CD4-positive, CD25-positive, alpha-beta regulatory T cell (primary cell): Measurements from ENCODE around the gene RTN4RL1. TPM values are rescaled to one million over a fixed set of nuclear protein-coding genes. Genes with fewer than 3 reads are reported as not detected.

Experiments
- ATAC-seq, 2 donors: fragments of 150-1000 bp; cut with Tn5 transposase; one replicate each; pipeline ENCODE4 v1.10.0; 2021; ENCODE audit warnings: low read depth in 2 of 2, moderate number of reproducible peaks in 2 of 2, moderate library complexity in 1 of 2
- DNase-seq, 3 donors: peaks; one replicate each; pipeline versions ENCODE4 v3.0.0 to v3.0.0-alpha.2; 2012 to 2022; ENCODE audit warnings: mixed read lengths in 1 of 3
- H3K27ac ChIP-seq: one replicate; pipeline ENCODE4 v1.7.0; 2013; ENCODE audit warnings: mild to moderate bottlenecking, low read length; ENCODE audit not compliant: insufficient read depth, poor library complexity, severe bottlenecking
- H3K27me3 ChIP-seq: one replicate; pipeline ENCODE4 v1.7.0; 2013; ENCODE audit warnings: low read length; ENCODE audit not compliant: control insufficient read depth, insufficient read depth
- H3K36me3 ChIP-seq: one replicate; pipeline ENCODE4 v1.7.0; 2013; ENCODE audit warnings: mild to moderate bottlenecking, low read length, moderate library complexity; ENCODE audit not compliant: control insufficient read depth, insufficient read depth
- H3K4me1 ChIP-seq: 2 replicates; pipeline ENCODE4 v1.7.0; 2013; ENCODE audit warnings: mild to moderate bottlenecking, low read length; ENCODE audit not compliant: insufficient read depth, control insufficient read depth, poor library complexity, severe bottlenecking
- H3K4me3 ChIP-seq: one replicate; pipeline ENCODE4 v1.7.0; 2013; ENCODE audit warnings: low read depth, mild to moderate bottlenecking, low read length, moderate library complexity
- H3K9me3 ChIP-seq, 2 experiments: 1 replicate in 1 of 2; 2 replicates in 1 of 2; pipeline ENCODE4 v1.7.0; 2013; ENCODE audit warnings: low read length in 2 of 2, mild to moderate bottlenecking in 1 of 2, moderate library complexity in 1 of 2; ENCODE audit not compliant: control insufficient read depth in 2 of 2
- H3K27ac Mint-ChIP-seq, 3 donors: one replicate each; pipeline ENCODE4 v1.8.0; 2020 to 2022; ENCODE audit warnings: mild to moderate bottlenecking in 3 of 3, mixed read lengths in 3 of 3, moderate library complexity in 2 of 3
- H3K27me3 Mint-ChIP-seq: one replicate; pipeline ENCODE4 v1.8.0; 2022; ENCODE audit warnings: mild to moderate bottlenecking, mixed read lengths
- H3K36me3 Mint-ChIP-seq: one replicate; pipeline ENCODE4 v1.8.0; 2020; ENCODE audit warnings: mixed read lengths
- H3K4me1 Mint-ChIP-seq, 4 donors: one replicate each; pipeline ENCODE4 v1.8.0; 2020 to 2022; ENCODE audit warnings: mixed read lengths in 4 of 4, mild to moderate bottlenecking in 1 of 4
- H3K4me3 Mint-ChIP-seq, 4 donors: one replicate each; pipeline ENCODE4 v1.8.0; 2020 to 2022; ENCODE audit warnings: mild to moderate bottlenecking in 4 of 4, mixed read lengths in 4 of 4, moderate library complexity in 3 of 4
- H3K9me3 Mint-ChIP-seq, 7 donors: one replicate each; pipeline ENCODE4 v1.8.0; 2020 to 2022; ENCODE audit warnings: mixed read lengths in 7 of 7, mild to moderate bottlenecking in 3 of 7, moderate library complexity in 2 of 7
- polyA plus RNA-seq, 4 donors: library from polyadenylated mRNA; unstranded; fragments of 300-500 nt; fragmentation: Illumina TruSeq; gene quantifications; one replicate each; pipeline ENCODE4 v1.2.3, GENCODE V29; 2021
- total RNA-seq: library from RNA; stranded (reverse); gene quantifications from one replicate; pipeline ENCODE4 v1.2.3, GENCODE V29; 2022

The RTN4RL1 gene
- total and polyA plus RNA-seq, 5 donors from 2014 or later, result 0.14 to 0.35 (median 0.28) TPM; not detected in 2

GRCh38 chr17:1906662-1907101 is 118.5 kb downstream of the RTN4RL1 start:
- H3K4me3 ChIP-seq, result no peak overlapping the region
- peak overlapping the region in 1 of 4 donors; percentile 54 for H3K4me3 Mint-ChIP-seq
- no peak overlapping the region for H3K27ac ChIP-seq
- H3K9me3 ChIP-seq, result no peaks in the 10 kb centered on the region
- no peaks in the 10 kb centered on the region for H3K36me3 Mint-ChIP-seq
- H3K27ac Mint-ChIP-seq, result no peak overlapping the region
- DNase-seq (no peak), ATAC-seq (no peak)
- peaks cover 12% of the 10 kb centered on the region for H3K4me1 ChIP-seq
- no peaks in the 10 kb centered on the region for H3K36me3 ChIP-seq
- peaks cover 72% of the 10 kb centered on the region for H3K27me3 Mint-ChIP-seq
- peaks cover 0 to 12% (median 4%) of the 10 kb centered on the region in 4 donors for H3K4me1 Mint-ChIP-seq
- H3K9me3 Mint-ChIP-seq, result peaks cover 0 to 1% (median 0%) of the 10 kb centered on the region in 7 donors
- peaks cover 20% of the 10 kb centered on the region for H3K27me3 ChIP-seq

DNA sequence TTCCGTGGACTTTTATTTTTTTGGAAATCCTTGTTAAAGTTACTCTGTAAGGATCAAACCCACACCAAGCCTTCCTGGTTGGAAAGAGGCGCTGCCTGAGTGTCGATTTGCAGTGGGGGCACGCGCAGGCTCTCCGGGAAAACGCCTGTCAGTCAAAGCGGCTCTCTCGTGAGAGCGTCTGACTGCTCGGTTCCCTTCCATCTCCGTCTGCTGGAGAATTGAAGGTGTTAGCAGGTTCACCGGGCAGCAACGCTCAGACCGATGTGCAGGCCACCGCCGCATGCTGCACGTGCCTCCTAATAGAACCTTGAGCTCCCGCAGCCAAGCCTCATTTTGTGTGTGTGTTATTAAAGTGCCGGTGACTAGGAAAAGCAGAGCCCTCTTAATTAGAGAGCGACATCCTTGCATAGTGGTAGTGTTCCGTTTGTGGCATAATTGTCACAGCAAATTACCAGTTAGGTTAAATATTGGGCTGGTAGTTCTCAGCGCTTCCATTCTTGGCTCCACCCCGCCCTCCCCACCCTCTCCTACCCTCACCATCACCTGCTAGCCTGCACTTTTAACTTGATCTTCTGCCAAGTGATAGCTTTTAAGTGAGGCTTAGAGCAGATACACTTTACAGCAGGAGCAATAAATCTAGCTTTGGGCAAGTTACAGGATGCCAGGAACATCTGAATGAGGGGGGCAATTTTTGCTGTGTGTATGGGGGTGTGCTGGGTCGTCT is 119.8 kb downstream of the RTN4RL1 start:
- H3K36me3 Mint-ChIP-seq, result no peaks in the 10 kb centered on the region
- H3K4me3 Mint-ChIP-seq, result no peak overlapping the region
- H3K4me3 ChIP-seq, result no peak overlapping the region
- peaks cover 64% of the 10 kb centered on the region for H3K27me3 Mint-ChIP-seq
- H3K27ac ChIP-seq, result no peak overlapping the region
- no peak for ATAC-seq
- H3K4me1 ChIP-seq, result peaks cover 12% of the 10 kb centered on the region
- peaks cover 0 to 12% (median 4%) of the 10 kb centered on the region in 4 donors for H3K4me1 Mint-ChIP-seq
- no peaks in the 10 kb centered on the region for H3K9me3 ChIP-seq
- H3K27ac Mint-ChIP-seq, result no peak overlapping the region
- DNase-seq, result no peak
- H3K27me3 ChIP-seq, result peaks cover 19% of the 10 kb centered on the region
- H3K36me3 ChIP-seq, result no peaks in the 10 kb centered on the region
- peaks cover 0 to 1% (median 0%) of the 10 kb centered on the region in 7 donors for H3K9me3 Mint-ChIP-seq

- H3K9me3 ChIP-seq, result no peaks in the 10 kb centered on the region
- Mint-ChIP-seq H3K27me3 (peaks cover 56% of the 10 kb centered on the region), H3K4me1 (peaks cover 0 to 12% (median 4%) of the 10 kb centered on the region in 4 donors), H3K9me3 (peaks cover 0 to 1% (median 0%) of the 10 kb centered on the region in 7 donors), H3K36me3 (peaks cover under 1% of the 10 kb centered on the region), H3K4me3 (no peak overlapping the region), H3K27ac (no peak overlapping the region)
- ATAC-seq (no peak), DNase-seq (no peak)
- H3K4me1 ChIP-seq, result peaks cover 12% of the 10 kb centered on the region
- no peaks in the 10 kb centered on the region for H3K36me3 ChIP-seq
- no peak overlapping the region for H3K27ac ChIP-seq
- no peak overlapping the region for H3K4me3 ChIP-seq
- peaks cover 12% of the 10 kb centered on the region for H3K27me3 ChIP-seq
Observed at GRCh38 chr17:1904273-1905182, 120.6 kb downstream of the RTN4RL1 start.

- no peak for ATAC-seq
- Histone ChIP-seq H3K27me3 (no peaks in the 10 kb centered on the region), H3K4me1 (no peaks in the 10 kb centered on the region), H3K4me3 (no peak overlapping the region), H3K9me3 (no peaks in the 10 kb centered on the region), H3K27ac (no peak overlapping the region), H3K36me3 (peaks cover 44% of the 10 kb centered on the region)
- Mint-ChIP-seq H3K9me3 (no peaks in the 10 kb centered on the region), H3K27ac (no peak overlapping the region), H3K36me3 (peaks cover 30% of the 10 kb centered on the region), H3K4me1 (no peaks in the 10 kb centered on the region), H3K4me3 (no peak overlapping the region), H3K27me3 (peaks cover 8% of the 10 kb centered on the region)
- DNase-seq, result no peak
Observed at GRCh38 chr17:1899403-1900000, 125.6 kb downstream of the RTN4RL1 start.

DNA sequence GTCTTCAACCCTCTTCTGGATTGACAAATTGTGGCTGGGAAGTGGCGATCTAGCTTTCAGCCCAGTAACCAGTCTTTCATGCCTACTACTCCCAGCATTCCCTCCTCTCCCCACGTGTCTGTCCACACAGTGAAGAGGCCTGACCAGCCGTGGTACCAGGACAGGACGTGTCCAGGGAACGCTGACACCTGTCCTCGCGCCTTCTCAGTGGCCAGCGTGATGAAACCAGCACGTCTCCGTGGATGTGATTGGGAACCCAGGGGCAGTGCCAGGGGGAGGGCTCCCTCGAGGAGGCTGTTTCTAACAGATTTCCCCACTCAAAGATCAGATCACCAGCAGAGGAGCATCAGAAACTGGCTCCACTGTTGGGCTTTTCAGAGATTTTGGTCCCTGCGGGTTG is 126.3 kb downstream of the RTN4RL1 start:
- H3K27ac Mint-ChIP-seq, result no peak overlapping the region
- peaks cover 37% of the 10 kb centered on the region for H3K36me3 Mint-ChIP-seq
- H3K27ac ChIP-seq, result no peak overlapping the region
- H3K27me3 ChIP-seq, result no peaks in the 10 kb centered on the region
- no peak overlapping the region for H3K4me3 ChIP-seq
- H3K9me3 Mint-ChIP-seq, result no peaks in the 10 kb centered on the region
- peaks cover 4% of the 10 kb centered on the region for H3K27me3 Mint-ChIP-seq
- DNase-seq (no peak), ATAC-seq (no peak)
- no peaks in the 10 kb centered on the region for H3K4me1 Mint-ChIP-seq
- no peaks in the 10 kb centered on the region for H3K9me3 ChIP-seq
- H3K36me3 ChIP-seq, result peaks cover 46% of the 10 kb centered on the region
- no peaks in the 10 kb centered on the region for H3K4me1 ChIP-seq
- no peak overlapping the region for H3K4me3 Mint-ChIP-seq

DNA sequence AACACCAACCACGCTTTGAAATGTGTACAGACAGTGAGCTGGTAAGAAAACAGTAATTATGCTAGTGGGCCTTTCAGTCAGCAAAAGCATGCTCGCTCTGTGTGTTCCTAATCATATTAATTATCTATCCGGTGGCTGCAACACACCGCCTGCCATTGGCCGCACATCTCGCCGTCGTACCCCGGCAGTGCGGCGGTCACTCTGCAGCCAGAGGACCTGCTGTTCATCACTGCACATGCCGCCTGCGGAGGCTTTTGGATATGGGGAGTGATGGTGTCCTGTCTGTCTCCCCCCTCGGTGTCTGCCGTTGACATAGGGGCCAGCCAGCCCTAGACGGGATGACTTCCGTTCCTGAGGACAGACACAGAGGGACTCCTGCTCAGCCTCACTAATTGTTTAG is 126.8 kb downstream of the RTN4RL1 start:
- Histone ChIP-seq H3K27me3 (no peaks in the 10 kb centered on the region), H3K36me3 (peaks cover 51% of the 10 kb centered on the region), H3K4me1 (no peaks in the 10 kb centered on the region), H3K27ac (no peak overlapping the region), H3K4me3 (no peak overlapping the region), H3K9me3 (no peaks in the 10 kb centered on the region)
- Mint-ChIP-seq H3K4me1 (no peaks in the 10 kb centered on the region), H3K27me3 (peaks cover 4% of the 10 kb centered on the region), H3K36me3 (peaks cover 37% of the 10 kb centered on the region), H3K4me3 (no peak overlapping the region), H3K27ac (peak overlapping the region in 1 of 3 donors; percentile 20), H3K9me3 (no peaks in the 10 kb centered on the region)
- ATAC-seq (no peak), DNase-seq (no peak)

- H3K4me1 ChIP-seq, result no peaks in the 10 kb centered on the region
- DNase-seq (no peak), ATAC-seq (no peak)
- no peaks in the 10 kb centered on the region for H3K27me3 ChIP-seq
- H3K27ac ChIP-seq, result no peak overlapping the region
- Mint-ChIP-seq H3K4me3 (no peak overlapping the region), H3K27me3 (no peaks in the 10 kb centered on the region), H3K4me1 (no peaks in the 10 kb centered on the region), H3K9me3 (no peaks in the 10 kb centered on the region), H3K36me3 (peaks cover 48% of the 10 kb centered on the region), H3K27ac (no peak overlapping the region)
- no peaks in the 10 kb centered on the region for H3K9me3 ChIP-seq
- peaks cover 58% of the 10 kb centered on the region for H3K36me3 ChIP-seq
- no peak overlapping the region for H3K4me3 ChIP-seq
Observed at GRCh38 chr17:1897105-1897656, 128.0 kb downstream of the RTN4RL1 start.
